ENCODE data around the gene LYRM4. TPM values are rescaled to one million over a fixed set of nuclear protein-coding genes. Genes with fewer than 3 reads are reported as not detected.

Gene LYRM4
- total RNA-seq, 1 experiment from 2014 or later, result 44.3 TPM

DNA sequence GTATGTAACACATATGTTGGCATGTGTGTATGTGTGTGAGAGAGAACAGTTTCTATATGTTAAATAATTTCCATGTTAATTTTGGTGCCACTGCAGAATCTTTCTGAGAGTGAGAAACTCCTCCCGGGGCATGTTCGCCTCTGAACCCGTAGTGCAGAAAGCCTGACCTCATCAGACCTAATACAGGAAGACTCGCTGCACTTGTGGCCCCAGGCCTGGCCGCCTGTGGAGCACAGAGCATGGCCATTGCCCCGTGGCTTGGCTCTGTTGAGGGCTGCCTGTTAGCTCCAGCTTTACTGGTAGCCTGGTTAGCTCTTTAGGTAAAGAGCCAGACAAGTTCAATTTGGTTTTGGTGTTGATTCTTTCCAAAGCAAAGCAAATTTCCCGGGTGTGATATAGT, 26.0 kb upstream of the LYRM4 start:
- H2BK12ac ChIP-seq (ENCODE audit: insufficient read length, low read depth, low read length), result no peak overlapping the region
- H4K91ac ChIP-seq (ENCODE audit: insufficient read length, low read depth, low read length), result no peak overlapping the region
- H2BK15ac ChIP-seq (ENCODE audit: low read depth, low read length), result no peak overlapping the region
- Mint-ChIP-seq H3K4me3 (no peak overlapping the region), H3K27ac (peak overlapping the region in 1 of 3 experiments; percentile 76; a peak in 1 of 7 replicates), H3K36me3 (ENCODE audit: insufficient read depth in 1 of 3, low read depth in 3 of 3) (no peaks in the 10 kb centered on the region), H3K27me3 (ENCODE audit: low read depth) (no peaks in the 10 kb centered on the region), H3K9me3 (no peaks in the 10 kb centered on the region), H3K4me1 (peaks cover 6 to 11% of the 10 kb centered on the region in 2 experiments)
- H2BK20ac ChIP-seq (ENCODE audit: low read depth, low read length, poor library complexity, severe bottlenecking), result no peak overlapping the region
- H3K4me2 ChIP-seq (ENCODE audit: insufficient read depth, insufficient read length, low read length), result no peak overlapping the region
- no peak overlapping the region for H4K5ac ChIP-seq (ENCODE audit: insufficient read length, low read depth, low read length)
- no peak overlapping the region for H2AFZ ChIP-seq (ENCODE audit: low read length)
- no peak overlapping the region for H2BK120ac ChIP-seq (ENCODE audit: low read depth, low read length, poor library complexity, severe bottlenecking)
- no peak overlapping the region for H3T11ph ChIP-seq (ENCODE audit: low read length)
- no peak overlapping the region for H4K8ac ChIP-seq (replicated peaks; ENCODE audit: insufficient read length, low read depth, low read length)
- no peak overlapping the region for H2BK5ac ChIP-seq (ENCODE audit: insufficient read length, low read length)
- no CpG with 5 or more reads among the region's 7 CpGs for WGBS (ENCODE audit: extremely low coverage, insufficient read length, low lambda C conversion rate)
- no peak overlapping the region for H3K18ac ChIP-seq (ENCODE audit: insufficient read length, low read depth, low read length)
- H3K4ac ChIP-seq (ENCODE audit: low read depth, low read length), result no peak overlapping the region
- H3K9me3 ChIP-seq (ENCODE audit: control insufficient read depth, low read depth, low read length), result no peaks in the 10 kb centered on the region
- H3K23ac ChIP-seq (ENCODE audit: insufficient read length, low read depth, low read length), result no peak overlapping the region
- peaks cover 2% of the 10 kb centered on the region; the same call in 1 of the 2 replicates for H3K79me2 ChIP-seq (ENCODE audit: insufficient read depth, low read length)
- TF ChIP-seq, protein P1, sequence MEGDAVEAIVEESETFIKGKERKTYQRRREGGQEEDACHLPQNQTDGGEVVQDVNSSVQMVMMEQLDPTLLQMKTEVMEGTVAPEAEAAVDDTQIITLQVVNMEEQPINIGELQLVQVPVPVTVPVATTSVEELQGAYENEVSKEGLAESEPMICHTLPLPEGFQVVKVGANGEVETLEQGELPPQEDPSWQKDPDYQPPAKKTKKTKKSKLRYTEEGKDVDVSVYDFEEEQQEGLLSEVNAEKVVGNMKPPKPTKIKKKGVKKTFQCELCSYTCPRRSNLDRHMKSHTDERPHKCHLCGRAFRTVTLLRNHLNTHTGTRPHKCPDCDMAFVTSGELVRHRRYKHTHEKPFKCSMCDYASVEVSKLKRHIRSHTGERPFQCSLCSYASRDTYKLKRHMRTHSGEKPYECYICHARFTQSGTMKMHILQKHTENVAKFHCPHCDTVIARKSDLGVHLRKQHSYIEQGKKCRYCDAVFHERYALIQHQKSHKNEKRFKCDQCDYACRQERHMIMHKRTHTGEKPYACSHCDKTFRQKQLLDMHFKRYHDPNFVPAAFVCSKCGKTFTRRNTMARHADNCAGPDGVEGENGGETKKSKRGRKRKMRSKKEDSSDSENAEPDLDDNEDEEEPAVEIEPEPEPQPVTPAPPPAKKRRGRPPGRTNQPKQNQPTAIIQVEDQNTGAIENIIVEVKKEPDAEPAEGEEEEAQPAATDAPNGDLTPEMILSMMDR (conservative IDR thresholded peaks at IDR 0.05), result no peak
- H4K20me1 ChIP-seq (ENCODE audit: control insufficient read depth, insufficient read depth, insufficient read length), result no peaks in the 10 kb centered on the region
- no peaks in the 10 kb centered on the region for H3K27me3 ChIP-seq (ENCODE audit: insufficient read depth, low read length)
- H3K56ac ChIP-seq (ENCODE audit: insufficient read length, low read depth, low read length), result no peak overlapping the region
- H3K27ac ChIP-seq (ENCODE audit: insufficient read length, low read depth, low read length), result no peak overlapping the region
- H2AK5ac ChIP-seq (ENCODE audit: insufficient read length, low read length), result no peak overlapping the region
- no peak overlapping the region; the same call in 1 of the 2 replicates for H3K14ac ChIP-seq (ENCODE audit: insufficient read depth, low read length)
- DNase-seq, result no peak
- peaks cover 2% of the 10 kb centered on the region for H3K79me1 ChIP-seq (ENCODE audit: insufficient read depth, low read depth, low read length, poor library complexity, severe bottlenecking)
- H3K4me1 ChIP-seq (ENCODE audit: insufficient read depth, low read length), result 0 out of 2 replicates have a peak, but pooled peaks cover 2% of the 10 kb centered on the region
- H3K9ac ChIP-seq (ENCODE audit: extremely low read depth, insufficient read length, low read length), result no peak overlapping the region
- no peaks in the 10 kb centered on the region for H3K23me2 ChIP-seq (ENCODE audit: insufficient read length, low read depth, low read length, poor library complexity, severe bottlenecking)

Measured in H9 (cell line).